ENCODE measurements around the gene FKBP2.

The FKBP2 gene

DNA sequence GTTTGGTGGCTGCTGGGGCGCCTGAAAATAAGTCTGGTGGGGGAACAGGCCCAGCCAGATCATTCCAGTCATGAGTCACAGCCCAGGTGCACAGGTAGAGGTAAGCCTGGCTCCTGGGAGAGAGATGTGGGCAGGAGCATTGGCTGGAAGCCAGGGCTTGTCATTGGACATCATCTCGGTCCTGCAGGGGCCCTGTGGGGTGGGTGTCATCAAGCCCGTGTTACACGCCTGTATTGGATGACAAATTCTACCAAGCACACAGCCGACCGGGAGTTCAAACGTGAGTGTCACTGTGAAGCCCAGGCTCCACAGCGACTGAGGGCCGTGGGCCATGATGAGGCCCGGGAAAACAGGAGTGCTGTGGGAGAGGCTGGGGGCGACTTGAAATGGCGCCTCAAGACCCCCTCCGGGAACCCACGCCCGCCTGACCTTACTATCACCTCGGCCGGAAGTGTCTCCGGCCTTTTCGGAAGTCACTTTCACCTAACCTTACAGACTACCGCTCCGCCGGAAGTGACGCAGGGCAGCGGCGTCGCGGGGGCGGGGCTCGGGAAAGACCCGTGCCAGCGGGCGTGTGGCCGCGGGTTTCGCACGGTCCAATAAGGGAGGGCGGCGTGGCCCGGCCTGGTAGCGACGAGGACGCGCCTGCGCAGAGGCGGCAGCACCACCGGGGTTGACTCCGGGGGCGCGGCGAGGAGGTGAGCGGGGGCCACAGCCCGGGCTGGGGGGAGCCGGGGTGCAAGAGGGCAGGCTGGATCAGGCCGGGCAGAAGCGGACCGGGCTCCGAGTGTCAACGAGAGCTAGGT, at the start of gene FKBP2:
TSS of gene FKBP2 (plus strand) at position 661 of the 806 bp plus-strand sequence. CDS start 1,293 bp downstream, outside the sequence.
- TF ChIP-seq GATA2 (IDR thresholded peaks at IDR 0.05; ENCODE audit: low read depth, low read length), result no peak
- TF ChIP-seq GATA3 (IDR thresholded peaks at IDR 0.05; ENCODE audit: low read depth, low read length), result no peak

DNA sequence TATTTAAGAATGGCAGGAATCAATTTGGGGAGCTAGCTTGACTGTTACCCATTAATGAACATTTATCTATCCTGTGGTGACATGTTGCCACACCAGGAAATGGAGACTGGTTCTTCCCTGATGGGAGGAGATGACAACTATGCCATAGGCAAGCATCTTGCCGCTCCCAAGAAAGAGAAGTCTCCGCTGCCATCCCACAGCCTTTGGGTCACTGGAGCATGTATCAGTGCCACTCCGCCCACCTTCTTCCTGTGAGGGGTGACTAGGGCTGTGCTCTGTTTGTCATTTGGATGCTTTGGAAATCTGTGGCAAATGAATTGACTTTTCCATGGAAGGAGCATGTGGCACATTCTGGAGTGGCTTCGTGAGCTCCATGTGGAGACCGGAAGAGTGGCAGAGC, 48.5 kb upstream of the FKBP2 start:
- TF ChIP-seq GATA3 (IDR thresholded peaks at IDR 0.05; ENCODE audit: low read depth, low read length) (no peak), GATA2 (IDR thresholded peaks at IDR 0.05; ENCODE audit: low read depth, low read length) (no peak)

DNA sequence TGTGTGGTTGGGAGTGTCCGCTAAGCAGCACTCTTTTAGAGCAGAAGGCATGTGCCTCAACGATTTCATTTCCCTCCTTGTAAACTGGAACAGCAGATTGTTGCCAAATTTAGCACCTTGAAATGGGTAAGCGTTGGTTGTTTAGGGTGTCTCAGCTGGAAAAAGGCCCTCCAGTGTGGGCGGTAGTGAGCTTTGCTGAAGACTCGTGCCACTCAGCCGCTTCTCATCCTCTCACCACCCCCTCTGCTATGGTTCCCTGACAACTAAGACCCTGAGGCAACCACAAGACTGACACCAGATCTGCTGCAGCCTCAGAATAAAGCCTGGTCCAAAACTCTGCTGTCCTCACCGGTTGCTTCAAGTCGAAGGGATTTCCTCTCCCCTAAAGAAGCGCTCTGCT, 44.3 kb upstream of the FKBP2 start:
- TF ChIP-seq GATA3 (IDR thresholded peaks at IDR 0.05; ENCODE audit: low read depth, low read length) (no peak), GATA2 (IDR thresholded peaks at IDR 0.05; ENCODE audit: low read depth, low read length) (no peak)

DNA sequence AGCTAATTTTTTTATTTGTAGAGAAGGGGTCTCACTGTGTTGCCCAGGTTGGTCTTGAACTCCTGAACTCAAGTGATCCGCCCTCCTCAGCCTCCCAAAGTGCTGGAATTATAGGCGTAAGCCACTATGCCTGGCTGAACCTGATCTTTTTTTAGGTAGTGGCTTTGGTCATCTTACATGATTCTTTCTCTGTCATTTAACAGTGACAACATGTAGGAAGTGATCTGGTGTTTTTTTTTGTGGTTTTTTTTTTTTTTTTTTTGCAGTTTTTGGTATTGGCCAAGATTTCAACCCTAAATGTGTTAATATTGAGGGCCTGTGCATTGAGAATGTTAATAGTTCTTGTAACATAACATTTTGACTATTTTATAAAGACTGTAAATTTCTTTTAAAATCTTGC, 42.4 kb upstream of the FKBP2 start:
- no peak for TF ChIP-seq GATA3 (IDR thresholded peaks at IDR 0.05; ENCODE audit: low read depth, low read length)

DNA sequence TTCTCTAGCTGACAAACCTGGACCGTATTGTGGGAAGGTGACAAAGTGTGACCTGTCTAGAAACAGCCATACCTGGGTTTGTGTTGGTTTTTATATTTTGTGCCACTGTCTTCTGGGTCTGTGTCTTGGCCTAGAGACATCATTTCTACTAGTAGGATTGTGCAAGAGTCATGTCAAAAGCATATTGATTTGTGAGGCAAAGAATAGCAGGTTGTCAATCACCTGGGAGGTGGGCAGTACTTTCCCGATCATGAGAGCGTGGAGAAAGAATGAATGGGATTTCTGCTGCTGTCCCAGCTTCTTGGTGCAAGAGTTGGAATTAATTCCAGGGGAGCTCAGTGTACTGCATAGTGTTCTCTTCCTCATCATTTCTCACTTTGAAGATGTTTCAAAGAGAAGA, 39.4 kb upstream of the FKBP2 start:
- TF ChIP-seq GATA3 (IDR thresholded peaks at IDR 0.05; ENCODE audit: low read depth, low read length) (no peak), GATA2 (IDR thresholded peaks at IDR 0.05; ENCODE audit: low read depth, low read length) (no peak)

DNA sequence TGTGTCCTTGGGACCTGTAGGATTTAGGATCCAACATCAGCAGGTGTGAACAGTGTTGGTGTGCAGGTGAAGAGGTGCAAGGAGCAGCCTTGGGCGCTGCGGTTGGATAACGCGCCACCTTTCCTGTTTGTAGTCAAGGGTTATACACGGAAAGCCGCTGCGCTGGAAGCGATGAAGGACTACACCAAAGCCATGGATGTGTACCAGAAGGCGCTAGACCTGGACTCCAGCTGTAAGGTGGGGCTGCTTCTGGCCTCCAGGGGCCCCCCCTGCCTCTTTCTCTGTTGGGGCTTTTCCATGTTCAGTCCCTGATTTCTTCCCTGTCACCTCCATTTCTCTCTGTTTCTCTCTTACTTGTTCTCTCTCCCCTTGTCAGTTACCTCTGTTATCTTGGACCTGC, 37.9 kb upstream of the FKBP2 start:
- TF ChIP-seq GATA3 (IDR thresholded peaks at IDR 0.05; ENCODE audit: low read depth, low read length) (no peak), GATA2 (IDR thresholded peaks at IDR 0.05; ENCODE audit: low read depth, low read length) (no peak)

DNA sequence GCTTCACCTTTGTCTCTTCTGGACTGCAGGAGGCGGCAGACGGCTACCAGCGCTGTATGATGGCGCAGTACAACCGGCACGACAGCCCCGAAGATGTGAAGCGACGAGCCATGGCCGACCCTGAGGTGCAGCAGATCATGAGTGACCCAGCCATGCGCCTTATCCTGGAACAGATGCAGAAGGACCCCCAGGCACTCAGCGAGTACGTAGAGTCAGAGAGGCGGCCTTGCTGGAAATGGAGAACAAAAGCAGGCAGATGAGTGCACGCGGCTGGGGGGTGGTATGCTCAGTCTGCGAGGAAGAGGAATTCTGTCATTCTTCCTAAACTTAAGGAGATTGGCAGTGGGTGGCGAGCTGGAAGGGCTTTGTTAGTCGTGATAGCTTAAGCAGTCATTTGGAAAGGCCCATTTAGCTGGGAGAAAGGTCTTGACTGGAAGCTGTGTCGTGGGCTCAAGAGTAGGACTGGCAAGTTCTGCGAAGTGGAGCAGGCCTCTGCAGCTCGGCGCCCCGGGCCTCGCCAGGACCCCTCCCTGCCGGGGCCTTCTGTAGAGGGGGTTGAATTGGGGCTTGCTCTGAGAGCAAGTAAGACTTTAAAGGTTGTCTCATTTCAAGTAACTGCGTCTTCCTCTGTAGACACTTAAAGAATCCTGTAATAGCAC, 37.3 kb upstream of the FKBP2 start:
- TF ChIP-seq GATA2 (IDR thresholded peaks at IDR 0.05; ENCODE audit: low read depth, low read length), result no peak
- no peak for TF ChIP-seq GATA3 (IDR thresholded peaks at IDR 0.05; ENCODE audit: low read depth, low read length)

DNA sequence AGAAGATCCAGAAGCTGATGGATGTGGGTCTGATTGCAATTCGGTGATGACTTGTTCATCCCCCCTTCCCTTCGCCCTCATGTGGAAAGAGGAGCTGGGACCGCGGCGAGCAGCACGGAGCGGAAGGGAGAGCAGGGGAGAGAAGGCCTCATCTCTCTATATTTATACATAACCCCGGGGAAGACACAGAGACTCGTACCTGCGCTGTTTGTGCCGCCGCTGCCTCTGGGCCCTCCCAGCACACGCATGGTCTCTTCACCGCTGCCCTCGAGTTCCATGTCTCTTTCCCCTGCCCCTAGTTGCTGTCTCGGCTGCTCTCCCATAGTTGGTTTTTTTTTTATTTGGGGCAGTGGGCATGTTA, 36.8 kb upstream of the FKBP2 start:
- TF ChIP-seq GATA3 (IDR thresholded peaks at IDR 0.05; ENCODE audit: low read depth, low read length) (no peak), GATA2 (IDR thresholded peaks at IDR 0.05; ENCODE audit: low read depth, low read length) (no peak)

DNA sequence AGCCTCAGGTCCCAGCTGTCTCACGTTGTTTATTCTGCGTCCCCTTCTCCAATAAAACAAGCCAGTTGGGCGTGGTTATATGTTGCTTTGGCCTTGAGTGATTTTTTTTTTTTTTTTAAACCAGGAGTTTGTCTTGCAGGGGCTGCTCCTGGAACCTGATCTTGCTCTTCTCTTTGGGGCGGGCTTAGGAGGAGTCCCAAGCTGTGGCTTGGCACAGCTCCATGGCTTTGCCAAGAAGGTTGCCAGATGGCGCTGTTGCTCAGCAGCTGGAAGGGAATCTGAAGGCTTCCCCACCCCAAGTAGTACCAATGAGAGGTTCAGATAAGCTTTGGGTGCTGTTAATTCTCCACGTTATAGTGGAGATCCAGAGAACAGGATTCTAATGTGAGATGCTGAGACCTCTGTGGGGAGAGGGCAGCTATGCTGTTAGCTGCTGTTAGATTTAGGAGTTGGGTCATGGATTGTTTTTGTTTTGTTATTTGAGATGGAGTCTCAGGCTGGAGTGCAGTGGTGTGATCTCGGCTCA, 36.4 kb upstream of the FKBP2 start:
- TF ChIP-seq GATA3 (IDR thresholded peaks at IDR 0.05; ENCODE audit: low read depth, low read length), result no peak
- TF ChIP-seq GATA2 (IDR thresholded peaks at IDR 0.05; ENCODE audit: low read depth, low read length), result no peak

DNA sequence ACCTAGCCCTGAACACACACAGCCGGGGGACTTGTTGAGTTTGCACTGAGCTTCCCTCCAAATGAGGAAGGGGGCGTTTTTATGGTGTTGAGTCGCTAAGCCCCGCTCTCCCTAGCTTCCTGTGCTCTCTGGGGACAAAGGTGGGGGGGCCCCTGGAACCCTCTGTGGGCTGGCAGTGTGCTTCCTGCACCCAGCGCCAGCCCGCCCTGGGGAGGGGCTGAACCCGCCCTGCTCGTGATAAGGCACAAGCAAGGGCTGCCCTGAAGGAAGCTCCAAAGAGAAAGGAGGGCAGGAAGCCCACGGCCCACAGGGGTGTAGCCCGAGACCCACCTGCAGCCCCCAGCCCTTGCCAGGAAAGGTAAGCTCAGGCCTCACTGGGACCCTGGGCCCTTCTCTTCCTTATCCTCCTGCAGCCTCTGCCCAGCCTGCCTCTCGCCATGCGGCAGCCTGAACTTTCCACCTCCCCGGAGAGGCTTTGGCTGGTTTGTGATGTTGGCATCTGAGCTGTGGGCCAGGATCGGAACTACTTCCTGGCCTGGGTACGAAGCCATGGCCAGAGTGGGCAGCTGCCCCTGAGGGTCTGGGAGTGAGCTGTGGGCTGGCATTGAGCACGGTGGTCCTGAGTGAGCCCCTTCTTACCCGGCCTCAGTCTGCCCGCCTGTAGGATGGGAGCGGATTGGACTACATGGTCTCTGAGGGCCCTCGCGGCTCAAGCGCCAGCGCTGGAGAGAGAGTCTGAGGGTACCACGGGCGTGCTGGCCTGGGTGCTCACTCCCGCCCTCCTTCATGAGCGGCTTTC, 34.2 kb upstream of the FKBP2 start, which contains the start of gene FERMT3:
TSS of gene FERMT3 (plus strand) at position 265 of the 799 bp plus-strand sequence. CDS start 644 bp downstream, outside the sequence.
- TF ChIP-seq GATA3 (IDR thresholded peaks at IDR 0.05; ENCODE audit: low read depth, low read length), result no peak
- no peak for TF ChIP-seq GATA2 (IDR thresholded peaks at IDR 0.05; ENCODE audit: low read depth, low read length)

DNA sequence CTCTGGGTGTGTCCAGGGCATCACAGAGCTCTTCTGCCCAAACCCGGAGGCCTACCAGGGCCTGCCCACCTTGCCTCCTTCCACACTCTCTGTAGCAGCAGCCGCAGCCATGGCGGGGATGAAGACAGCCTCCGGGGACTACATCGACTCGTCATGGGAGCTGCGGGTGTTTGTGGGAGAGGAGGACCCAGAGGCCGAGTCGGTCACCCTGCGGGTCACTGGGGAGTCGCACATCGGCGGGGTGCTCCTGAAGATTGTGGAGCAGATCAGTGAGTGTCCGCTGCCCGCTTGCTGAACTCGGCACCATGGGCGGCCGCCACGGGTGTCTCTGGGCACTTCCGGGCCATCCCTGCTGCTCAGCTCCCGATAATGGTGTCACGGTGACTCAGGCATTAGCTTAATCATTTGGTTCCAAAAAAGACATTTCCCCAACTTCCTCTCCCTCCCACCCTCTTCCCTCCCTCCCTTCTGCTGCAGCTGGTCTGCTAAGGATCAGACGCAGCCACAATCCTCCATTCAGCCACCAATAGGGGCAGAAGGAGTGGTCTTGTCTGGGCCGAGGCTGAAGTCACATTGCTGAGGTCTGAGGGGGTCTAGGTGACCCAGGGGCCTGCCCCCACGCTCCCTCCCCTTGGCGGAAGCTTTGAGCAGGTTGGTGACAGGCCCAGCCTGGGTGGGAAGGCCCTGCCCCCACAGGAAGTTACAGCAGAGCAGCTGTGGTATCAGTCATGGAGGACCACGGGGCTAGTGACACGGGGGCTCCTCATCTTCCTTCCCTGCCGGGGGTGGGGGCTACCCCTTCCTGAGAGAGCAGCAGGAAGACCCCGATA, 33.4 kb upstream of the FKBP2 start:
- no peak for TF ChIP-seq GATA2 (IDR thresholded peaks at IDR 0.05; ENCODE audit: low read depth, low read length)
- TF ChIP-seq GATA3 (IDR thresholded peaks at IDR 0.05; ENCODE audit: low read depth, low read length), result no peak

DNA sequence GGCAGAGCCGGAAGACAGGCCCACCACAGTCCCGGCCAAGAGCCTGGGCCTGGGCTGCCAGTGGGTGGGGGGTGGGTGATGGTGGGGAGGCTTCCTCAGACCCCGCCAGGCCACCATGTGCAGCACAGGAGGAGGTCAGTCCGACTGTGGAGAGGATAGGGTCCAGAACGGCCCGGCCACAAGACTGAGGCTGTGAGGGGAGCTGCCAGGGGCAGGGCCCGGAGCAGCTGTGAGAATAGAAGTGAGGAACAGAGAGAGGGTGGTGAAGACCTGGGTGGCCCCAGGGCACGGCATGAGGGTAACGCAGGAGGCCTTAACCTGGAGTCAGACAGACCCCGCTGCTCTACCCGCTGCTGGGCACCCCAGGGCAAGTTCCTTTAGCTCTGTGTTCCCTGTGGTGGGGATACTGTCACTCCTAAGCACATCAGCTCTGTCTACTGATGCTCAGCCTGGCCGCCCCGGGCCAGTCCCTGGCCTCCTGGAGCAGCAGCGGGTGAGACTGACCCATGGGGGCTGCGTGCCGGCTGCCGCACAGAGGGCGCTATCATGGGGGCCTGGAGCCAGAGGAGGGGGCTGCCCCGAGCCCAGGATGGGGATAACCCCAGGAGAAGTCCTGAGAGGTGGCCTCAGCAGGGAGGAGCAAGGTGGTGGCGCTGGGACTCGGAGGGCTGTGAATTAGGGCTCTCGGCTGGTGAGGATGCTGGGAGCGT, 32.7 kb upstream of the FKBP2 start:
- TF ChIP-seq GATA2 (IDR thresholded peaks at IDR 0.05; ENCODE audit: low read depth, low read length) (no peak), GATA3 (IDR thresholded peaks at IDR 0.05; ENCODE audit: low read depth, low read length) (no peak)
